GM12878 (cell line): ENCODE results near the gene FAM25A. TPM values are rescaled to one million over a fixed set of nuclear protein-coding genes. Genes with fewer than 3 reads are reported as not detected.

Experiments used
- ATAC-seq: fragments of 200-7000 bp; cut with Tn5 transposase; 3 replicates; pipeline ENCODE4 v1.9.1; 2020; ENCODE audit warnings: mild to moderate bottlenecking, moderate library complexity
- BruUV-seq: library from RNA; stranded (reverse); fragments of 400-500 nt; replicated peaks from 2 replicates; lab custom pipeline; 2021; lab: Mats Ljungman, UMichigan
- CTCF ChIA-PET: fragments of 300-600 bp; sonication (Branson Sonifier 250); formaldehyde crosslinking; extraction: SDS; loops from one replicate; lab custom pipeline; 2021; ENCODE audit warnings: inconsistent platforms; lab: Yijun Ruan, JAX
- POLR2A ChIA-PET: fragments of 350-600 bp; formaldehyde crosslinking; extraction: SDS; loops from one replicate; lab custom pipeline; 2021; ENCODE audit warnings: inconsistent platforms; lab: Charles Lee
- RAD21 ChIA-PET: fragments of 300-600 bp; sonication (Branson Sonifier 250); formaldehyde crosslinking; loops from one replicate; lab custom pipeline; 2023; ENCODE audit warnings: antibody characterized with exemption; ENCODE audit not compliant: unreplicated experiment; lab: Charles Lee
- SMC1A ChIA-PET: fragments of 300-600 bp; sonication (Branson Sonifier 250); formaldehyde crosslinking; loops from one replicate; lab custom pipeline; 2023; ENCODE audit not compliant: unreplicated experiment, uncharacterized antibody; lab: Charles Lee
- DNase-seq: peaks from one replicate; pipeline ENCODE4 v3.0.0-alpha.2; 2011; ENCODE audit warnings: low read depth, low spot score
- FAIRE-seq: peaks from 3 replicates; lab custom pipeline; 2011; peaks lifted over from hg19 to GRCh38; lab: Jason Lieb, UNC
- H2AFZ ChIP-seq: 2 replicates; pipeline ENCODE4 v1.6.0; 2011; ENCODE audit warnings: low read depth, low read length, control low read depth; ENCODE audit not compliant: control insufficient read depth
- H3K27ac ChIP-seq: 2 replicates; pipeline ENCODE4 v1.5.1; 2011; ENCODE audit warnings: control low read depth; ENCODE audit not compliant: control insufficient read depth, insufficient read depth
- H3K27me3 ChIP-seq, 2 experiments: replicated peaks in 1 of 2; 2 replicates each; pipeline versions ENCODE4 v1.6.0 to v1.6.1; 2011; ENCODE audit warnings: low read length in 1 of 2; ENCODE audit not compliant: control insufficient read depth in 2 of 2, insufficient read depth in 2 of 2
- H3K36me3 ChIP-seq, 2 experiments: 2 replicates each; pipeline ENCODE4 v1.5.1; 2011; ENCODE audit warnings: low read length in 1 of 2; ENCODE audit not compliant: control insufficient read depth in 2 of 2, insufficient read depth in 2 of 2
- H3K4me1 ChIP-seq: 2 replicates; pipeline ENCODE4 v1.6.1; 2011; ENCODE audit warnings: mild to moderate bottlenecking, low read length, moderate library complexity, mixed read lengths; ENCODE audit not compliant: control insufficient read depth, insufficient read depth
- H3K4me2 ChIP-seq: 2 replicates; pipeline ENCODE4 v1.6.0; 2011; ENCODE audit warnings: control low read depth; ENCODE audit not compliant: control insufficient read depth, insufficient read depth
- H3K4me3 ChIP-seq: fragments of 200-600 bp; sonication (generic); 2 replicates; pipeline ENCODE4 v1.5.1; 2016
- H3K79me2 ChIP-seq: 2 replicates; pipeline ENCODE4 v1.6.0; 2011; ENCODE audit warnings: low read length; ENCODE audit not compliant: control insufficient read depth, insufficient read depth
- H3K9ac ChIP-seq: 2 replicates; pipeline ENCODE4 v1.8.0; 2011; ENCODE audit warnings: low read length, control low read depth, mixed read lengths; ENCODE audit not compliant: control insufficient read depth, insufficient read depth
- H3K9me3 ChIP-seq: replicated peaks from 3 replicates; pipeline ENCODE4 v1.5.1; 2011; ENCODE audit warnings: mild to moderate bottlenecking, low read length; ENCODE audit not compliant: control insufficient read depth, insufficient read depth
- H4K20me1 ChIP-seq: 2 replicates; pipeline ENCODE4 v1.6.0; 2011; ENCODE audit not compliant: control insufficient read depth, insufficient read depth
- EGR1 ChIP-seq, 2 experiments: IDR thresholded peaks; 1 replicate in 1 of 2; 2 replicates in 1 of 2; pipeline ENCODE4 v1.6.1; 2011 to 2012; ENCODE audit warnings: low read depth in 2 of 2, low read length in 2 of 2, borderline replicate concordance in 1 of 2, mild to moderate bottlenecking in 1 of 2, moderate library complexity in 1 of 2
- ETV6 ChIP-seq, 2 experiments: fragments of 450-650 bp in 1 of 2; IDR thresholded peaks in 1 of 2; conservative IDR thresholded peaks in 1 of 2; 2 replicates each; pipeline ENCODE4 v1.6.1; 2014; ENCODE audit warnings: antibody characterized with exemption in 1 of 2, borderline replicate concordance in 1 of 2, low read depth in 1 of 2, mild to moderate bottlenecking in 1 of 2, moderate library complexity in 1 of 2
- FOXM1 ChIP-seq: IDR thresholded peaks from 2 replicates; pipeline ENCODE4 v1.6.1; 2012; ENCODE audit warnings: low read depth, mild to moderate bottlenecking, inconsistent platforms, low read length, moderate library complexity
- IRF4 ChIP-seq: IDR thresholded peaks from 2 replicates; pipeline ENCODE4 v1.6.1; 2011; ENCODE audit warnings: low read depth, low read length
- MEF2A ChIP-seq: IDR thresholded peaks from 2 replicates; pipeline ENCODE4 v1.6.1; 2011; ENCODE audit warnings: low read depth, mild to moderate bottlenecking, low read length, moderate library complexity; ENCODE audit not compliant: insufficient read depth
- MTA2 ChIP-seq: fragments of 450-650 bp; IDR thresholded peaks from 2 replicates; pipeline ENCODE4 v1.6.1; 2016; ENCODE audit warnings: low read depth, mild to moderate bottlenecking, moderate library complexity
- NFXL1 ChIP-seq: fragments of 450-650 bp; IDR thresholded peaks from 2 replicates; pipeline ENCODE4 v1.6.1; 2017; ENCODE audit warnings: antibody characterized with exemption, mild to moderate bottlenecking, borderline replicate concordance
- NR2F1 ChIP-seq: fragments of 450-650 bp; conservative IDR thresholded peaks from 2 replicates; pipeline ENCODE4 v1.6.1; 2017; ENCODE audit warnings: mild to moderate bottlenecking
- RCOR1 ChIP-seq: conservative IDR thresholded peaks from 2 replicates; pipeline ENCODE4 v1.6.1; 2012; ENCODE audit warnings: low read depth, low read length, improper control_type of control experiment
- SMC3 ChIP-seq: IDR thresholded peaks from 2 replicates; pipeline ENCODE4 v1.6.1; 2011; ENCODE audit warnings: low read length, improper control_type of control experiment, borderline replicate concordance
- SPI1 ChIP-seq: IDR thresholded peaks from 2 replicates; pipeline ENCODE4 v1.6.1; 2011; ENCODE audit warnings: low read depth, mild to moderate bottlenecking, low read length, moderate library complexity, borderline replicate concordance; ENCODE audit not compliant: insufficient read depth
- ZNF217 ChIP-seq: fragments of 450-650 bp; IDR thresholded peaks from 2 replicates; pipeline ENCODE4 v1.6.1; 2017; ENCODE audit warnings: antibody characterized with exemption, mild to moderate bottlenecking
- ZNF24 ChIP-seq: fragments of 450-650 bp; IDR thresholded peaks from 2 replicates; pipeline ENCODE4 v1.6.1; 2017; ENCODE audit warnings: antibody characterized with exemption, mild to moderate bottlenecking
- ZZZ3 ChIP-seq: IDR thresholded peaks from 2 replicates; pipeline ENCODE4 v1.6.1; 2011; ENCODE audit warnings: low read depth; ENCODE audit not compliant: control insufficient read depth, insufficient read length
- WGBS: methylation state at CpG from one replicate; pipeline ENCODE4 v1.1.6; 2016; ENCODE audit warnings: low lambda C conversion rate; ENCODE audit not compliant: insufficient replicate concordance, insufficient coverage; ENCODE audit errors: missing lambda C conversion rate; 5-methylcytosine and 5-hydroxymethylcytosine counted together
- in situ Hi-C: fragments of 300-500 bp; cut with MboI; formaldehyde crosslinking; loops from 9 replicates; pipeline ENCODE4 v1.14.3; 2018; ENCODE audit warnings: mixed read lengths
- intact Hi-C: fragments of 100-400 bp; cut with micrococcal nuclease; formaldehyde crosslinking; loops from one replicate; pipeline ENCODE4 v1.14.2; 2022; ENCODE audit not compliant: unreplicated experiment
- polyA plus RNA-seq, 11 experiments: library from polyadenylated mRNA; depleted of rRNA in 4 of 11; unstranded in 6 of 11; stranded (reverse) in 5 of 11; fragments of >200 nt; fragmentation: Nextera tagmentation in 4 of 11; fragmentation: Illumina TruSeq in 1 of 11; extraction: Ambion mirVana in 4 of 11; extraction: Trizol in 1 of 11; gene quantifications; 1 replicate in 1 of 11; 2 replicates in 10 of 11; pipeline versions ENCODE4 v1.2.1 to v1.2.3, GENCODE V29; 2011 to 2016; ENCODE audit warnings: inconsistent platforms in 2 of 11, missing spikeins in 2 of 11, low read depth in 1 of 11
- small RNA-seq: library from RNA; depleted of rRNA; stranded (forward); fragments of <200 nt; gene quantifications from one replicate; pipeline ENCODE3, GENCODE V24; 2014
- total RNA-seq, 4 experiments: library from RNA; depleted of rRNA in 3 of 4; stranded (reverse); fragments of >200 nt in 3 of 4; fragmentation: Illumina TruSeq in 1 of 4; extraction: Trizol in 1 of 4; gene quantifications; 2 replicates each; pipeline versions ENCODE4 v1.2.1 to v1.2.3, GENCODE V29; 2013 to 2021
- TF ChIP-seq, protein P1 (sequence below): IDR thresholded peaks from 2 replicates; pipeline ENCODE4 v1.6.1; 2011; ENCODE audit warnings: low read depth, low read length, improper control_type of control experiment, borderline replicate concordance

The FAM25A gene
- total and polyA plus RNA-seq, 10 of the 15 experiments (the other 5 are each of a cell fraction or from before 2014, with no cell fraction given), result not detected

DNA sequence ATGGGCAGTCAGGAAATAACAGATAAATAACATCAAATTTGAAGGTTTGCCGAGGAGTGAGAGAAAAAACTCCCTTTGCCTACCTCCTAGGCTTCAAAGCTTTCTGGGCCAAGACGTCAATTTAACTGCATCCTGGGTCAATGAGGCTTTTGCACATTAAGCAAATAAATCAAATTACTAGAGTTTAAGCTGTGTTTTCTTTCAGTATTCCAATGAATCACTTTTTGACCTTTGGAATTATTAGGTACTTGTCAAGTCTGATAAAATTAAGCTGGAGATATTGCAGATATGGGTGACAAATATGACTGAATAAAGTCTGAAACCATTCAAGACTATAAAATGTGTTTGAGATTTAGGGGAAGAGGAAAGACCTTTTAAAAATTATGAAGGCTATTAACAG is 52.4 kb downstream of the FAM25A start:
- POLR2A ChIA-PET, result no interaction called here
- in situ Hi-C loops, result no loop called here

More for the DNA sequence above, 52.4 kb downstream of the FAM25A start:
- H3K79me2 ChIP-seq, result no peaks in the 10 kb centered on the region
- CTCF ChIA-PET, result interaction anchor here (1.0 kb wide), 1 partner anchor 22 kb away, joined by 3 read pairs; no protein-coding TSS in a partner anchor
- WGBS, result 96% methylated on average over 2 of the region's 2 CpGs
- ATAC-seq (no peak), DNase-seq (no peak), FAIRE-seq (no peak)
- TF ChIP-seq MEF2A, result no peak
- TF ChIP-seq ETV6 (conservative IDR thresholded peaks at IDR 0.05 in 1 of 2, IDR thresholded peaks at IDR 0.05 in 1 of 2; ENCODE audit: borderline replicate concordance in 1 of 2, low read depth in 1 of 2), result no peak
- TF ChIP-seq NFXL1, result no peak
- TF ChIP-seq EGR1 (IDR thresholded peaks at IDR 0.05; ENCODE audit: borderline replicate concordance in 1 of 2, low read depth in 2 of 2, low read length in 2 of 2), result no peak
- TF ChIP-seq ZNF217, result no peak
- TF ChIP-seq FOXM1, result no peak
- TF ChIP-seq MTA2, result no peak
- no peak for TF ChIP-seq RCOR1
- TF ChIP-seq, protein P1, sequence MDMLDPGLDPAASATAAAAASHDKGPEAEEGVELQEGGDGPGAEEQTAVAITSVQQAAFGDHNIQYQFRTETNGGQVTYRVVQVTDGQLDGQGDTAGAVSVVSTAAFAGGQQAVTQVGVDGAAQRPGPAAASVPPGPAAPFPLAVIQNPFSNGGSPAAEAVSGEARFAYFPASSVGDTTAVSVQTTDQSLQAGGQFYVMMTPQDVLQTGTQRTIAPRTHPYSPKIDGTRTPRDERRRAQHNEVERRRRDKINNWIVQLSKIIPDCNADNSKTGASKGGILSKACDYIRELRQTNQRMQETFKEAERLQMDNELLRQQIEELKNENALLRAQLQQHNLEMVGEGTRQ, result no peak
- TF ChIP-seq ZZZ3, result no peak
- TF ChIP-seq SPI1, result no peak
- TF ChIP-seq ZNF24, result no peak
- TF ChIP-seq IRF4, result no peak
- no peak for TF ChIP-seq NR2F1
- no peak for TF ChIP-seq SMC3
- peaks cover 0 to 21% of the 10 kb centered on the region in 2 experiments for H3K36me3 ChIP-seq
- intact Hi-C loops, result no loop called here
- no TSS peak for BruUV-seq
- H3K27me3 ChIP-seq, result no peaks in the 10 kb centered on the region
- no peak overlapping the region for H3K27ac ChIP-seq
- RAD21 ChIA-PET, result no interaction called here
- no peak overlapping the region for H3K4me2 ChIP-seq
- no peaks in the 10 kb centered on the region for H3K9me3 ChIP-seq
- no peak overlapping the region for H2AFZ ChIP-seq
- H3K9ac ChIP-seq, result no peak overlapping the region
- SMC1A ChIA-PET, result interaction anchor here (0.6 to 2.1 kb wide), 3 partner anchors 11 to 610 kb away, joined by 3 to 7 read pairs (median 3); no protein-coding TSS in a partner anchor
- no peaks in the 10 kb centered on the region for H3K4me1 ChIP-seq
- no peak overlapping the region for H3K4me3 ChIP-seq
- no peaks in the 10 kb centered on the region for H4K20me1 ChIP-seq

Small RNAs within 50 kb of the gene (small RNA-seq; reads per million reads assigned to genes)
- gene AL136982.5, result not detected
- not detected for gene BMS1P3
- gene FAM25A, result not detected
- not detected for gene RNU6-529P

Other genes with a start within 250 kb of the FAM25A start
- 0.33 and 1.0 TPM in 2 replicates for gene MMRN2, start 62.7 kb upstream of the FAM25A start, total RNA-seq (2014; rRNA removed)
- 0.22 and 0.55 TPM in 2 replicates for gene MMRN2, start 62.7 kb upstream of the FAM25A start, total RNA-seq (2014; rRNA removed; fragmentation: Illumina TruSeq; extraction: Trizol)
- gene MMRN2, start 62.7 kb upstream of the FAM25A start, total RNA-seq (2021), result 0.40 and 0.95 TPM in 2 replicates
- gene MMRN2, start 62.7 kb upstream of the FAM25A start, polyA plus RNA-seq (2011; rRNA removed), result 0.58 and 1.3 TPM in 2 replicates
- gene MMRN2, start 62.7 kb upstream of the FAM25A start, polyA plus RNA-seq (2014; fragmentation: Illumina TruSeq; extraction: Trizol), result 0.54 TPM in 1 of 2 replicates, not detected in the other
- gene MMRN2, start 62.7 kb upstream of the FAM25A start, polyA plus RNA-seq (2014; fragmentation: Nextera tagmentation; extraction: Ambion mirVana), result under 1 TPM in 1 of 2 experiments, not detected in 1; 0.09 TPM
- gene MMRN2, start 62.7 kb upstream of the FAM25A start, polyA plus RNA-seq (2014; rRNA removed), result 0.11 and 0.19 TPM in 2 replicates
- gene MMRN2, start 62.7 kb upstream of the FAM25A start, polyA plus RNA-seq (2016; fragmentation: Nextera tagmentation; extraction: Ambion mirVana), result not detected
- gene SNCG, start 61.7 kb upstream of the FAM25A start, total RNA-seq (2014; rRNA removed), result 0.33 TPM in 1 of 2 replicates, not detected in the other
- not detected in 2 replicates for gene SNCG, start 61.7 kb upstream of the FAM25A start, total RNA-seq (2014; rRNA removed; fragmentation: Illumina TruSeq; extraction: Trizol)
- gene SNCG, start 61.7 kb upstream of the FAM25A start, total RNA-seq (2021), result 0.33 and 0.35 TPM in 2 replicates
- 0.22 TPM in 1 of 2 replicates, not detected in the other for gene SNCG, start 61.7 kb upstream of the FAM25A start, polyA plus RNA-seq (2011; rRNA removed)
- gene SNCG, start 61.7 kb upstream of the FAM25A start, polyA plus RNA-seq (2014; fragmentation: Illumina TruSeq; extraction: Trizol), result not detected in 2 replicates
- not detected for gene SNCG, start 61.7 kb upstream of the FAM25A start, polyA plus RNA-seq (2014; fragmentation: Nextera tagmentation; extraction: Ambion mirVana)
- not detected in 2 replicates for gene SNCG, start 61.7 kb upstream of the FAM25A start, polyA plus RNA-seq (2014; rRNA removed)
- gene SNCG, start 61.7 kb upstream of the FAM25A start, polyA plus RNA-seq (2016; fragmentation: Nextera tagmentation; extraction: Ambion mirVana), result 1 to 10 TPM in 1 of 2 experiments, under 1 TPM in 1; 0.51 to 1.3 TPM
- 0.56 TPM in 1 of 2 replicates, not detected in the other for gene ADIRF, start 51.8 kb upstream of the FAM25A start, total RNA-seq (2014; rRNA removed)
- gene ADIRF, start 51.8 kb upstream of the FAM25A start, total RNA-seq (2014; rRNA removed; fragmentation: Illumina TruSeq; extraction: Trizol), result not detected in 2 replicates
- 0.64 and 0.72 TPM in 2 replicates for gene ADIRF, start 51.8 kb upstream of the FAM25A start, total RNA-seq (2021)
- gene ADIRF, start 51.8 kb upstream of the FAM25A start, polyA plus RNA-seq (2011; rRNA removed), result 0.38 and 0.40 TPM in 2 replicates
- 0.12 TPM in 1 of 2 replicates, not detected in the other for gene ADIRF, start 51.8 kb upstream of the FAM25A start, polyA plus RNA-seq (2014; fragmentation: Illumina TruSeq; extraction: Trizol)
- under 1 TPM; 0.77 to 0.98 TPM for gene ADIRF, start 51.8 kb upstream of the FAM25A start, polyA plus RNA-seq (2014; fragmentation: Nextera tagmentation; extraction: Ambion mirVana)
- gene ADIRF, start 51.8 kb upstream of the FAM25A start, polyA plus RNA-seq (2014; rRNA removed), result not detected in 2 replicates
- 1 to 10 TPM; 1.9 to 2.5 TPM for gene ADIRF, start 51.8 kb upstream of the FAM25A start, polyA plus RNA-seq (2016; fragmentation: Nextera tagmentation; extraction: Ambion mirVana)
- 96.3 and 112 TPM in 2 replicates for gene GLUD1, start 74.5 kb downstream of the FAM25A start, total RNA-seq (2014; rRNA removed)
- 91.9 and 93.6 TPM in 2 replicates for gene GLUD1, start 74.5 kb downstream of the FAM25A start, total RNA-seq (2014; rRNA removed; fragmentation: Illumina TruSeq; extraction: Trizol)
- gene GLUD1, start 74.5 kb downstream of the FAM25A start, total RNA-seq (2021), result 91.5 and 93.9 TPM in 2 replicates
- gene GLUD1, start 74.5 kb downstream of the FAM25A start, polyA plus RNA-seq (2011; rRNA removed), result 109 and 126 TPM in 2 replicates
- gene GLUD1, start 74.5 kb downstream of the FAM25A start, polyA plus RNA-seq (2014; fragmentation: Illumina TruSeq; extraction: Trizol), result 90.9 and 107 TPM in 2 replicates
- gene GLUD1, start 74.5 kb downstream of the FAM25A start, polyA plus RNA-seq (2014; fragmentation: Nextera tagmentation; extraction: Ambion mirVana), result 10 to 100 TPM; 26.1 to 29.5 TPM
- 57.7 and 64.3 TPM in 2 replicates for gene GLUD1, start 74.5 kb downstream of the FAM25A start, polyA plus RNA-seq (2014; rRNA removed)
- 10 to 100 TPM; 50.1 to 72.0 TPM for gene GLUD1, start 74.5 kb downstream of the FAM25A start, polyA plus RNA-seq (2016; fragmentation: Nextera tagmentation; extraction: Ambion mirVana)
- 36.8 and 39.5 TPM in 2 replicates for gene SHLD2, start 74.9 kb downstream of the FAM25A start, total RNA-seq (2014; rRNA removed)
- 43.1 and 45.3 TPM in 2 replicates for gene SHLD2, start 74.9 kb downstream of the FAM25A start, total RNA-seq (2014; rRNA removed; fragmentation: Illumina TruSeq; extraction: Trizol)
- gene SHLD2, start 74.9 kb downstream of the FAM25A start, total RNA-seq (2021), result 30.8 and 31.1 TPM in 2 replicates
- gene SHLD2, start 74.9 kb downstream of the FAM25A start, polyA plus RNA-seq (2011; rRNA removed), result 26.1 and 42.8 TPM in 2 replicates
- 40.3 and 52.6 TPM in 2 replicates for gene SHLD2, start 74.9 kb downstream of the FAM25A start, polyA plus RNA-seq (2014; fragmentation: Illumina TruSeq; extraction: Trizol)
- gene SHLD2, start 74.9 kb downstream of the FAM25A start, polyA plus RNA-seq (2014; fragmentation: Nextera tagmentation; extraction: Ambion mirVana), result 10 to 100 TPM; 24.5 to 29.4 TPM
- 26.4 and 29.4 TPM in 2 replicates for gene SHLD2, start 74.9 kb downstream of the FAM25A start, polyA plus RNA-seq (2014; rRNA removed)
- 10 to 100 TPM; 26.8 to 35.0 TPM for gene SHLD2, start 74.9 kb downstream of the FAM25A start, polyA plus RNA-seq (2016; fragmentation: Nextera tagmentation; extraction: Ambion mirVana)
- gene NUTM2A, start 205.2 kb downstream of the FAM25A start, total RNA-seq (2014; rRNA removed), result 0.05 and 0.11 TPM in 2 replicates
- gene NUTM2A, start 205.2 kb downstream of the FAM25A start, total RNA-seq (2014; rRNA removed; fragmentation: Illumina TruSeq; extraction: Trizol), result not detected in 2 replicates
- 0.38 TPM in 1 of 2 replicates, not detected in the other for gene NUTM2A, start 205.2 kb downstream of the FAM25A start, total RNA-seq (2021)
- gene NUTM2A, start 205.2 kb downstream of the FAM25A start, polyA plus RNA-seq (2011; rRNA removed), result not detected in 2 replicates
- 0.03 TPM in 1 of 2 replicates, not detected in the other for gene NUTM2A, start 205.2 kb downstream of the FAM25A start, polyA plus RNA-seq (2014; fragmentation: Illumina TruSeq; extraction: Trizol)
- gene NUTM2A, start 205.2 kb downstream of the FAM25A start, polyA plus RNA-seq (2014; fragmentation: Nextera tagmentation; extraction: Ambion mirVana), result not detected
- gene NUTM2A, start 205.2 kb downstream of the FAM25A start, polyA plus RNA-seq (2014; rRNA removed), result 0.20 and 0.29 TPM in 2 replicates
- gene NUTM2A, start 205.2 kb downstream of the FAM25A start, polyA plus RNA-seq (2016; fragmentation: Nextera tagmentation; extraction: Ambion mirVana), result under 1 TPM in 1 of 2 experiments, not detected in 1; 0.13 TPM